ENCODE results near the gene VWA2.

Gene VWA2

GRCh38 chr10:114239117-114239993 is at the start of gene VWA2:
VWA2 (plus strand) TSS chr10:114239254; CDS start chr10:114248714, 9,460 bp downstream.
- DNase-seq (ENCODE audit: low spot score) = no peak

GRCh38 chr10:114189700-114190099 is 49.4 kb upstream of the VWA2 start:
- no peak for DNase-seq (ENCODE audit: low spot score)

- DNase-seq (ENCODE audit: low spot score) = no peak
These were observed 44.0 kb upstream of the VWA2 start for GRCh38 chr10:114195079-114195478.

- no peak for DNase-seq (ENCODE audit: low spot score)
These were observed 39.8 kb upstream of the VWA2 start for GRCh38 chr10:114199239-114199638.

GRCh38 chr10:114202812-114203211 is 36.2 kb upstream of the VWA2 start:
- DNase-seq (ENCODE audit: low spot score) = no peak

GRCh38 chr10:114206902-114207301 is 32.2 kb upstream of the VWA2 start:
- no peak for DNase-seq (ENCODE audit: low spot score)

- no peak for DNase-seq (ENCODE audit: low spot score)
These were observed 31.7 kb upstream of the VWA2 start for GRCh38 chr10:114207349-114207748.

- DNase-seq (ENCODE audit: low spot score) = no peak
These were observed 30.7 kb upstream of the VWA2 start for GRCh38 chr10:114208351-114208750.

GRCh38 chr10:114212153-114212552 is 26.9 kb upstream of the VWA2 start:
- no peak for DNase-seq (ENCODE audit: low spot score)

GRCh38 chr10:114215033-114215432 is 24.0 kb upstream of the VWA2 start:
- no peak for DNase-seq (ENCODE audit: low spot score)

GRCh38 chr10:114220281-114220680 is 18.8 kb upstream of the VWA2 start:
- no peak for DNase-seq (ENCODE audit: low spot score)

- DNase-seq (ENCODE audit: low spot score) = no peak
These were observed 17.8 kb upstream of the VWA2 start for GRCh38 chr10:114221235-114221634.

- no peak for DNase-seq (ENCODE audit: low spot score)
These were observed 16.0 kb upstream of the VWA2 start for GRCh38 chr10:114223066-114223465.

- DNase-seq (ENCODE audit: low spot score) = no peak
These were observed 10.9 kb upstream of the VWA2 start for GRCh38 chr10:114228156-114228555.

GRCh38 chr10:114232561-114233176 is 6.4 kb upstream of the VWA2 start:
- no peak for DNase-seq (ENCODE audit: low spot score)

- no peak for DNase-seq (ENCODE audit: low spot score)
These were observed 5.6 kb upstream of the VWA2 start for GRCh38 chr10:114233482-114233881.

- DNase-seq (ENCODE audit: low spot score) = no peak
These were observed 4.9 kb upstream of the VWA2 start for GRCh38 chr10:114234132-114234531.

GRCh38 chr10:114239994-114240345 is 916 bp downstream of the VWA2 start:
- DNase-seq (ENCODE audit: low spot score) = no peak

GRCh38 chr10:114242235-114242634 is 3.2 kb downstream of the VWA2 start:
- no peak for DNase-seq (ENCODE audit: low spot score)

- no peak for DNase-seq (ENCODE audit: low spot score)
These were observed 4.6 kb downstream of the VWA2 start for GRCh38 chr10:114243661-114244060.

- DNase-seq (ENCODE audit: low spot score) = no peak
These were observed 5.1 kb downstream of the VWA2 start for GRCh38 chr10:114244126-114244525.

GRCh38 chr10:114245121-114245791 is 6.2 kb downstream of the VWA2 start:
- no peak for DNase-seq (ENCODE audit: low spot score)

GRCh38 chr10:114246679-114247305 is 7.7 kb downstream of the VWA2 start:
- DNase-seq (ENCODE audit: low spot score) = no peak

Data from hematopoietic multipotent progenitor cell treated with erythropoietin and hydrocortisone succinate and interleukin-3 and kit ligand, for 17 days (in vitro differentiated cells).